Metanephros (tissue), 1 donor: ENCODE results near the gene REG1A. TPM values are rescaled to one million over a fixed set of nuclear protein-coding genes. Genes with fewer than 3 reads are reported as not detected.

Experiments used
- total RNA-seq: library from RNA; depleted of rRNA; stranded (reverse); fragments of >200 nt; gene quantifications from one replicate; pipeline ENCODE4 v1.2.3, GENCODE V29; 2014

The REG1A gene, protein sequence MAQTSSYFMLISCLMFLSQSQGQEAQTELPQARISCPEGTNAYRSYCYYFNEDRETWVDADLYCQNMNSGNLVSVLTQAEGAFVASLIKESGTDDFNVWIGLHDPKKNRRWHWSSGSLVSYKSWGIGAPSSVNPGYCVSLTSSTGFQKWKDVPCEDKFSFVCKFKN
- not detected for total RNA-seq

DNA sequence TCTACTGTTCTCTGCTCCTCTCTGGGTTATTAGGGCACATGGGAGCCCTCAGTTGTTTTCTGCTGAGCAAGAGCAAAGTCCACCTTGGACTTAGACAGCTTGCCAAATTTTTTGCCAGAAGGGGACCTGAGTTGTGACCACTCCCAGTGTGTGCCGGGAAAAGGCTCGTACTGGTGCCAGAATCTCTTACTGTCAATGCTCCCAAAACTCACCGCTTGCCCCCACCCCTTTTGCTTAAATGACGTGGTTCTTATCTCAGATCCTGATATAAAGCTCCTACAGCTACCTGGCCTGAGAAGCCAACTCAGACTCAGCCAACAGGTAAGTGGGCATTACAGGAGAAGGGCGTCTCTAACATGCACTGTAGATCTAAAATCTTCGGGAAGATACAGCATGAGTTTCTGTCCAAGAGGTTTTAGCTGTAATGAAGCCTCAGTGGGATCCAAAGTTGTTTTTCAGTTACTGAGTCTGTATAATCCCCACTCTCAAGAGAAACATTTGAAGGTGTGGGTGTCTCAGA is at the start of gene REG1A:
TSS of gene REG1A (plus strand) at position 295 of the 520 bp plus-strand sequence. CDS start 374 bp downstream, outside the sequence.

DNA sequence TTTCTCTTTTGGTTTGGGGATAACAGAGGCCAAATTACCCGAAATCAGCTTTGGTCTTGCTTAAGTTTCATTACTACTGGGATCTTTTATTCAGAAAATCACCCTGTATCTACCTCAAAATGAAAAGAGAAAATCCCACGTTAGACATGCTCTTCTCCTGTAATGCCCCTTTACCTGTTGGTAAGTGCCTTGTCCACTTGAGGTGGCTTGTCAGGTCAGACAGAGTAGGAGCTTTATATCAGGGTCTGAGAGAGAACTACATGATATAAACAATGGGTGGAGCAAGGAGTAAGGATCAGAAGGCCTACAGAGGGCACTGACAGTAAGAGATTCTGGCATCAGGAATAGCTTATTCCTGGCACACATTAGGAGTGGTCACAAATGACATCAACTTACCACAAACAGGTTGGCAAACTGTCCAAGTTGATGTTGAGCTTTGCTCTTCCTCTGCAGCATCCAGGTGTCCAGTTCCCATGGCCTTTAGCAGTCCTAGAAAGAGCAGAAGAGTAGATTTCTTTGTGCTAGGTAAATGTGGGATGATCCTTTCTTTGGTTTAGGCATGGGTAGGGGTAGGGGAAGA is 32.4 kb upstream of the REG1A start, which contains the start of gene REG1B:
TSS of gene REG1B (minus strand) at position 209 of the 580 bp plus-strand sequence. CDS start 381 bp downstream, outside the sequence.

DNA sequence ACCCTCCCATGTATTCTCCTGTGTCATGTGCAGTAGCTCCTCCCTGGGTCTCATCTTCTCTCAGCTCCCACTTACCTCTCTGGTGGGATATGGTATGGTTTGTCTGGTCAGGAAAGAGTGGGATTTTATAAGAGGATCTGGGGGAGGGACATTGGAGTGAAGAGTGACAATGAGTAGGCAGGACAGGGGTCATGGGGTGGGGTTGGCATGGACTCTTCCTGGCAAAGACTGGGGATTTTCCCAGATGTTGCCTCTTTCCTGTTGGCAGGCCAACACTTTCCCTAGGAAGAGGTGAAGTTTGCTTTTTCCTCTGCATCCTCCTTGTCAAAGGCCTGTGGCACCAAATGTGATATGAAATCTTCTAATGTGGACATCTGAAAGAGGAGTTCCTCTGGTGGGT is 39.4 kb downstream of the REG1A start, which contains the start of gene REG3A:
TSS of gene REG3A (minus strand) at position 101 of the 400 bp plus-strand sequence. CDS start 348 bp downstream, outside the sequence.

Other genes with a start within 250 kb of the REG1A start
- not detected for gene REG3G, start 94.8 kb upstream of the REG1A start, total RNA-seq
- gene REG1B, start 32.5 kb upstream of the REG1A start, total RNA-seq, result not detected
- not detected for gene REG3A, start 39.3 kb downstream of the REG1A start, total RNA-seq